PC-9 (cell line): ENCODE data around the gene KNCN.

Experiments
- CTCF ChIP-seq: fragments of 200-600 bp; sonication (generic); conservative IDR thresholded peaks from 2 replicates; pipeline ENCODE4 v1.6.1; 2017; ENCODE audit warnings: mixed run types, antibody characterized with exemption, mild to moderate bottlenecking, moderate library complexity
- EZH2 ChIP-seq: fragments of 200-600 bp; sonication (generic); IDR thresholded peaks from 2 replicates; pipeline ENCODE4 v1.8.0; 2017; ENCODE audit warnings: antibody characterized with exemption, low read depth

GRCh38 chr1:46596036-46596435 is 44.6 kb upstream of the KNCN start:
- TF ChIP-seq CTCF: no peak
- no peak for TF ChIP-seq EZH2
